SK-N-MC (cell line): ENCODE results near the gene ASCL1.

Experiments used
- EZH2 ChIP-seq: fragments of 200-600 bp; sonication (generic); IDR thresholded peaks from one replicate; pipeline ENCODE4 v1.6.1; 2017; ENCODE audit warnings: antibody characterized with exemption
- FOXP2 ChIP-seq: optimal IDR thresholded peaks from 2 replicates; pipeline ENCODE3; 2011; ENCODE audit warnings: mild to moderate bottlenecking, moderate library complexity; ENCODE audit not compliant: insufficient read depth; ENCODE audit errors: extremely low read length, control extremely low read depth
- POLR2AphosphoS5 ChIP-seq: IDR thresholded peaks from 2 replicates; pipeline ENCODE4 v1.6.1; 2012; ENCODE audit warnings: mild to moderate bottlenecking, low read depth, low read length, borderline replicate concordance

DNA sequence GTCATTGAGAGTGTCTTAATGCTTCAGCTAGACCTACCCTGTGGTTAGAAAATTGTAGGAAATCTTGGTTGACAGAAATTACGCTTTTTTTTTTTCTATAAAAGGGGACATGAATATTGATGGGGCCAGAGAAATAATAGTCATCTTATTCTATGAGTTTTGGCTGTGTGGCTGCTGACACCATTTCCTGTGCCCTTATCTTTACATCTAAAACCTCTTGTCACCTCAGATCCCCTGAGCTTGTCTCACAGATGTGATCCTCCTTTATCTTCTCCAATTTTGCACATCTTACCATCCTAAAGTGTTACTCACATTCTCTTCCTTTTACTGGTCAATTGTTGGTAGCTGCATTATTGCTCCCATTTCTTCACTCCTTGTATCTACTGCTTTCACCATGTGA, 36.1 kb downstream of the ASCL1 start:
- TF ChIP-seq EZH2 (no peak), POLR2AphosphoS5 (no peak), FOXP2 (no peak)
